Muscle of back (tissue), 11 donors: ENCODE measurements around the gene SLC25A18. TPM values are rescaled to one million over a fixed set of nuclear protein-coding genes. Genes with fewer than 3 reads are reported as not detected.
"Not testable (repeated sequence)": the region's sequence is repeated elsewhere in the genome, so short reads cannot be mapped to it uniquely, and the experiment has no call there.

Experiments
- DNase-seq, 3 donors: peaks; one replicate each; pipeline versions ENCODE4 v3.0.0 to v3.0.0-alpha.2; 2013
- polyA plus RNA-seq, 10 donors: library from polyadenylated mRNA; unstranded; fragments of 120-200 nt; gene quantifications; one replicate each; pipeline ENCODE4 v1.2.1, GENCODE V29; 2013; ENCODE audit not compliant: insufficient read length in 10 of 10

The SLC25A18 gene
- polyA plus RNA-seq, 10 donors = 0.30 to 0.67 (median 0.52) TPM

DNA sequence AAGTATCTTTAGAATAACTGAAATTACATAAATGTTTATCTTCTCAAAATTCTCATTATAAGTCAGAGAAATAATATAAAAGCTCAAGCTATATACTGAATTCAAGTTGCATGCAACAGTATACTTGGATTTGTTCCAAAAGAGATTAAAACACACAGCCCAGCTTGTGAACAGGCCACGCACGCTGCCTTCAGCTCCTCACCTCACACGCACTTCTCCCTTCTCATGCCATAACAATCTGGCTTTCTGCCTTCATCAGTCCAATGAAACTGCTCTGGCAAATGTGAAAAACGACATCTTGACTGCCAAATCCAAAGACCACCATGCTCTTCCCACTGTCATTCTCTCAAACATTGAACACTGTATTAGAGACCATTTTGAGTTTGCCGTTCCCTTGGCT is 43.2 kb downstream of the SLC25A18 start:
- peak in 2 of 3 donors; percentile 9 to 47 for DNase-seq

GRCh38 chr22:17607891-17608521 is 44.7 kb downstream of the SLC25A18 start:
- DNase-seq = no peak

DNA sequence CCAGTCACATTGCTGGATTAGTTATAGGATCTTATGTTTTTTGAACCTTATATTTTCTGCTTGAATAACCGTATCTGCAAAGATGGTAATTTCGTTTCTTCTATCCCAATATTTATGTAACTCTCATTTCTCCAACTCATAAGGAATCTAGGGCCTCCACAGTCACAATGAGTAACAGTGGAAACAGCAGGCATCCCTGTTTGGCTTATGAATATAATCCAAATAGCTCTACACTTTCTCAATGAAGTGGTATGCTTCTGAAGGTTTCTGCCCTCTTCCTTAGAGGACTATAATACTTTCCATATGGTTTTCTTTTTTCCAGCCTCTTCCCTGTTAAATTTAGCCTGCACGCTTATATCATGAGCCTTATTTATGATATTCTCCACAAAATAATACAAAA is 48.8 kb downstream of the SLC25A18 start:
- no peak for DNase-seq

- no peak for DNase-seq
These were observed 50.0 kb downstream of the SLC25A18 start for GRCh38 chr22:17613280-17613679.

DNA sequence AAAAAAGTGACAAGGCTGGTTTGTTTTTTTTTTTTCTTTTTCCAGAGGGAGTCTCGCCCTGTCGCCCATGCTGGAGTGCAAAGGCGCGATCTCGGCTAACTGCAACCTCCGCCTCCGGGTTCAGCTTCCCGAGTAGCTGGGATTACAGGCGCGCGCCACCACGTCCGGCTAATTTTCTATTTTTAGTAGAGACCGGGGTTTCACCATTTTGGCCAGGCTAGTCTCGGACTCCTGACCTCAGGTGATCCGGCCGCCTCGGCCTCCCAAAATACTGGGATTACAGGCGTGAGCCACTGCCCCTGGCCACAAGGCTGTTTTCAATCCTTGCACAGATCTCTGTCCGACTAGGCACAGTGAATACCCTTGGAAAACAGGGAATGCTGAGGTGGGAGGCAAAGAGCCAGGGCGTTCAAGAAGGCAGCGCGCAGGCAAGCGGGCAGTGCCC is 64.7 kb downstream of the SLC25A18 start:
- DNase-seq = no peak

GRCh38 chr22:17628406-17629172 is 65.3 kb downstream of the SLC25A18 start, which contains the start of gene ATP6V1E1:
ATP6V1E1 (minus strand) TSS chr22:17628749; CDS start chr22:17628635, 114 bp downstream.
- DNase-seq = peak; percentile 97 to 99 (median 98)

DNA sequence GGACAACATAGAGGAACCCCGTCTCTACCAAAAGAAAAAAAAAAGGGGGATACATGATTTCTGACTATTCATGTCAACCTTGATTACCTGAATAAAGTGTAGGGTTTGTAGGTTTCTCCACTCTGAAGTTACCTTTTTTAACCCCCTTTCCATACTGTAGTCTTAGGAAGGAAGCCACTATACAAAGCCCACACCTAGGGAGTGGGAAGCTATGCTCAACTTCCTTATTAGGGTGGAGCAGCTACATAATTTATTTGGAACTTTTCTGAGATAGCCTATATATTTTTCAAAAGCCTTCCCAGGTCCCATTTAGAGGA is 65.8 kb downstream of the SLC25A18 start:
- no peak for DNase-seq

- peak in 1 of 3 donors; percentile 5 for DNase-seq
These were observed 66.3 kb downstream of the SLC25A18 start for GRCh38 chr22:17629641-17630040.

- DNase-seq = no peak
These were observed 67.8 kb downstream of the SLC25A18 start for GRCh38 chr22:17631076-17631565.

- peak in 2 of 3 donors; percentile 6 to 58 for DNase-seq
These were observed 70.1 kb downstream of the SLC25A18 start for GRCh38 chr22:17633217-17633997.

- no peak for DNase-seq
These were observed 70.7 kb downstream of the SLC25A18 start for GRCh38 chr22:17633998-17634323.

DNA sequence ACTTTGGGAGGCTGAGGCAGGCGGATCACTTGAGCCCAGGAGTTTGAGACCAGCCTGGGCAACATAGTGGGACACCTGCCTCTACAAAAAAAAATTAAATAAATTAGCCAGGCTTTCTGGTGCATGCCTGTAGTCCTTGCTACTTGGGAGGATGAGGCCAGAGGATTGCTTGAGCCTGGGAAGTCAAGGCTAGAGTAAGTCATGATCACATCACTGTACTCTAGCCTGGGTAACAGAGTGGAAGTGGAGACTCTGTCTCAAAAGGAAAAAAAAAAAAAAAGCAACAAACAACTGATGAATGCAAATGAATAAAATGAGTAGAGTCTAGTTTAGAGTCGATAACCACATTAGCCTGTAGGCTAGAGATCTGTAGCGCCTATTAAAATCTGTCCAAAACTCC is 71.4 kb downstream of the SLC25A18 start:
- DNase-seq = no peak

- DNase-seq = not testable (repeated sequence)
These were observed 73.6 kb downstream of the SLC25A18 start for GRCh38 chr22:17636850-17637249.

DNA sequence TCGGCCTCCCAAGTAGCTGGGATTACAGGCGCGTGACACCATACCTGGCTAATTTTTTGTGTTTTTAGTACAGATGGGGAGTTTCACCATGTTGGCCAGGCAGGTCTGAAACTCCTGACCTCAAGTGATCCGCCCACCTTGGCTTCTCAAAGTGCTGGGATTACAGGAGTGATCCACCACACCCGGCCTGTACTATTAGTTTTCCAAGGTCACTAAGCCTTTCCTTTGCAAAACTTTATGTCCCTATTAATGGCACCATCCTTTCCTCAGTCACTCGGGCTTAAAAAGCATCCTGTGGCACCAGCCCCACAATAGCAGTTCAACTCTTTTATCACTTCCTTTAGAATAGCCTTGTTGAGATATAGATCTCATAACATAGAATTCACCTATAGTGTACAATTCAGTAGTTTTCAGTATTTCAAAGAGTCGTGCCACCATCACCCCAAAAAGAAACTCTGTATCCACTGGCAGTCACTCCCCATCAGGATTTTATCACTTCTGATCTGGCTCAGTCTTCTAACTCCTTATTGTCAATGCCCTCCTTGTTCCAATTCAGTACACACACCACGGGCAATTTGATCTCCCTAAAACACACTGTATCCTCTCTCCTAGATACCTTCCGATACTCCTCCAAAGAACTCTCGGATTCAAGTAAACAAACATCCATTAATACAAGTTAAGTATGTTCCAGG is 74.3 kb downstream of the SLC25A18 start:
- peak in 1 of 3 donors; percentile 6 for DNase-seq

DNA sequence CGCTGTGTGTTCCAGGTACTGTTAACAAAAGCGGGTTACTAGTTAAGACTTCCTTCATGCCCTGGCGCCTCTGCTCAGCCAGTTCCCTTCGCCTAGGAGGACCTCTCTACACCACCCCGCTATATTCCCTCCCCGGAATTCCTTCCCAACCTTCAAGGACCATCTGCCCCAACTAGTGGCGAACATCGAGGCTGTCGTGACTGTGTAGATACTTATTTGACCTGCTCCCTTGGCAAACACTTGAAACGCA is 74.8 kb downstream of the SLC25A18 start:
- DNase-seq = no peak

DNA sequence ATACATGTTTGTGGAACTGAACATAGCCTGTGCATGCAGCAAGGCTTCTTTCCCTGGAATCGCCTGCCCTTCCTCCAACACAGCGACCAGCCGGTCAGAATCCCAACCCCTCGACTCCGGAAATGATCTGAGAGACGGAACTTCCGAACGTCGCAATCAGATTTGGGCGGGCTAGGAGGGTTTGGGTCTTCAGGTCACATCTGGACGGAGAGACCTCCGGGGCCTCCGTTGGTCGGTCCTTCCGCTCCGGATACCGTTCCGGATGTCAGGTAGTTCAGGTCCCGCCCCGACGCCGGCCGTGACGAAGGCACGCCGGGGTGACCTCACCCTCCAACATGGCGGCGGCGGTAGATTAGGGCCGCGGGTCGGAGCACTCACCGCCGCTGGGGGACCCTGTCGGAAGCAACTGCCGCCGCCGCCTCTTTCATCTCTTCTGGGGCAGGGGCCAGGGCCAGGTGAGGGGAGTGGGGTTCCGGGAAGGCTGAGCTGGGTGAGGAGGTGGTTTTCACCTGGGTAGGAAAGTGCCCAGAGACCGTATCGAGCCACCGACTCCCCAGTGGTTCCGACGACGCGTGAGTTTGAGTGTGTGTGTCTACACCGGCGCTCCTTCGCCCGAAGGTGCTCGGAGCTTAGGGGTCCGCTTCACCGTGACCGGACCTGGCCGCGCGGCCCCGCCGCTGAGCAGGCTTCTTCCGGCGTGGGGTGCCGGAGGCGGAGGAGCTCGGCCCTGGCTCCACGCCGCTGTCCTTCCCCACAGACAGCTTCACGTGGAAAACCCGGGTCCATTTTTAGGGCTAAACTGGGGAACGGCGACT is 75.3 kb downstream of the SLC25A18 start, which contains the start of gene BCL2L13:
Gene BCL2L13, plus strand, starts transcription at position 326 of the 815 bp plus-strand sequence. CDS start 16,955 bp downstream, outside the sequence.
- peak; percentile 87 to 98 (median 94) for DNase-seq

DNA sequence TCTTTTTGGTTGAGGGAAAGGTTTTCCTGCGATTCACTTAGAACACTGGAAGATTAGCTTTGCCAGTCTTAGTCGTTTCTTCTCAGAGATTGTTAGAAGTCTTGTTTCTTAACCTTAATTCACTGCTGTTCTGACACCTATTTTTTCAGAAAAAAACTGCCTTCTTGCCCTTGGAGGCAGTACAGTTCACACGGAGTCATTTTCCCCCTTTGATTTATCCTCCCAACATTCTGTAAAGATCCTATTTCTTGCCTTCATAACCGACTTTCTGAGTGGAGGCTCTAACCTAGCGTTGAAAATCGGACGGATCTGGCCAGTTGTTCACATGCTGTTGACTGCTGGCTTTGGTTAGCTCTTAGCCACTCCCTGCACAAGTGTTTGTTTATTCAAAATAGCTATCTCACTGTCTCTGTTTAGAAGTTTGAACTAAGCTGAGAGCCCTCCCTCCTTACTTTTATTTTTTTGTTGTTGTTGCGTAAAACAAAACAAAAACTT is 76.0 kb downstream of the SLC25A18 start:
- peak; percentile 55 to 86 (median 62) for DNase-seq
